Mesendoderm (in vitro differentiated cells): Measurements from ENCODE around the gene SOS1.

Experiments used
- DNase-seq: peaks from one replicate; pipeline ENCODE4 v3.0.0; 2013
- H2AK5ac ChIP-seq: 2 replicates; pipeline ENCODE4 v1.6.1; 2013; ENCODE audit warnings: low read length, inconsistent platforms
- H2BK120ac ChIP-seq: 2 replicates; pipeline ENCODE4 v1.6.1; 2013; ENCODE audit warnings: low read depth, mild to moderate bottlenecking, low read length, moderate library complexity, mixed read lengths
- H2BK15ac ChIP-seq: replicated peaks from 2 replicates; pipeline ENCODE4 v1.6.1; 2013; ENCODE audit warnings: low read depth, mild to moderate bottlenecking, moderate library complexity
- H2BK5ac ChIP-seq: 2 replicates; pipeline ENCODE4 v1.6.1; 2013; ENCODE audit warnings: low read length, inconsistent platforms
- H3K18ac ChIP-seq: 2 replicates; pipeline ENCODE4 v1.6.1; 2013; ENCODE audit warnings: mild to moderate bottlenecking, low read length, mixed read lengths
- H3K23ac ChIP-seq: one replicate; pipeline ENCODE4 v1.6.1; 2013; ENCODE audit warnings: low read length
- H3K27ac ChIP-seq: 2 replicates; pipeline ENCODE4 v1.5.1; 2013; ENCODE audit warnings: low read depth, mild to moderate bottlenecking, inconsistent platforms, low read length, moderate library complexity
- H3K27me3 ChIP-seq: 2 replicates; pipeline ENCODE4 v1.6.1; 2013; ENCODE audit warnings: low read length, control low read depth, mild to moderate bottlenecking, inconsistent platforms; ENCODE audit not compliant: insufficient read depth, poor library complexity
- H3K36me3 ChIP-seq: 2 replicates; pipeline ENCODE4 v1.6.1; 2013; ENCODE audit warnings: low read length, inconsistent platforms; ENCODE audit not compliant: control insufficient read depth, insufficient read depth
- H3K4ac ChIP-seq: one replicate; pipeline ENCODE4 v1.6.1; 2013; ENCODE audit warnings: low read depth, mild to moderate bottlenecking, low read length, moderate library complexity
- H3K4me1 ChIP-seq: 2 replicates; pipeline ENCODE4 v1.6.1; 2013; ENCODE audit warnings: low read depth, low read length, inconsistent platforms; ENCODE audit not compliant: control insufficient read depth
- H3K4me2 ChIP-seq: 2 replicates; pipeline ENCODE4 v1.6.1; 2013; ENCODE audit warnings: low read length
- H3K4me3 ChIP-seq: 2 replicates; pipeline ENCODE4 v1.5.1; 2013; ENCODE audit warnings: mild to moderate bottlenecking, low read length
- H3K56ac ChIP-seq: one replicate; pipeline ENCODE4 v1.6.1; 2013; ENCODE audit warnings: low read length
- H3K79me1 ChIP-seq: 2 replicates; pipeline ENCODE4 v1.6.1; 2013; ENCODE audit warnings: low read length, inconsistent platforms
- H3K79me2 ChIP-seq: 2 replicates; pipeline ENCODE4 v1.6.1; 2013; ENCODE audit warnings: mild to moderate bottlenecking, low read length; ENCODE audit not compliant: control insufficient read depth, insufficient read depth
- H3K9ac ChIP-seq: 2 replicates; pipeline ENCODE4 v1.6.1; 2013; ENCODE audit warnings: low read length, inconsistent platforms
- H4K5ac ChIP-seq: one replicate; pipeline ENCODE4 v1.6.1; 2013; ENCODE audit warnings: low read length
- H4K8ac ChIP-seq: one replicate; pipeline ENCODE4 v1.6.1; 2013; ENCODE audit warnings: low read depth, mild to moderate bottlenecking, control low read depth, low read length, moderate library complexity
- WGBS: extraction: QIAGEN DNeasy Blood & Tissue Kit; methylation state at CpG from one replicate; pipeline ENCODE4 v1.1.7; 2013; ENCODE audit warnings: low lambda C conversion rate, missing lambda C conversion rate; ENCODE audit not compliant: insufficient coverage; ENCODE audit errors: extremely low coverage; 5-methylcytosine and 5-hydroxymethylcytosine counted together

SOS1 gene

DNA sequence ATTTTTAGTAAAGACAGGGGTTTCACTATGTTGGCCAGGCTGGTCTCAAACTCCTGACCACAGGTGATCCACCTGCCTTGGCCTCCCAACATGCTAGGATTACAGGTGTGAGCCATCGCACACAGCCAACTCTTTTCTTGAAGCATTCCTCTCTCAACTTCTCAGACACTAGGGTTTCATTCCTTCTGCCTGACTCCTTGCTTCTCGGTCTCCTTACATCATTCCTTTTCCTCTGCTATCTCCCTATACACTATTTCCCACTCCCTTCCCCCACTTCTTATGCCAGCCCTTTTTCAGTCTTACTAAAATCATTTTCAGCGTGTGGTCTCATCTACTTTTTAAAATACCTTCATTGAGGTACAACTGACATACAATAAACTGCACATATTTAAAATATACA, 6.1 kb downstream of the SOS1 start:
- Histone ChIP-seq H3K27ac (no peak overlapping the region), H3K36me3 (no peaks in the 10 kb centered on the region), H3K79me1 (peaks cover 9% of the 10 kb centered on the region), H3K56ac (no peak overlapping the region), H4K5ac (no peak overlapping the region), H3K4ac (no peak overlapping the region), H3K79me2 (peaks cover 55% of the 10 kb centered on the region), H3K4me2 (no peak overlapping the region), H3K4me1 (peaks cover 3% of the 10 kb centered on the region), H2BK15ac (no peak overlapping the region), H2BK5ac (no peak overlapping the region), H2AK5ac (no peak overlapping the region), H3K27me3 (no peaks in the 10 kb centered on the region), H2BK120ac (no peak overlapping the region), H3K9ac (no peak overlapping the region), H3K23ac (no peak overlapping the region), H3K4me3 (no peak overlapping the region), H4K8ac (no peak overlapping the region), H3K18ac (no peak overlapping the region)
- peak; percentile 43 for DNase-seq
- no CpG with 5 or more reads among the region's 3 CpGs for WGBS

DNA sequence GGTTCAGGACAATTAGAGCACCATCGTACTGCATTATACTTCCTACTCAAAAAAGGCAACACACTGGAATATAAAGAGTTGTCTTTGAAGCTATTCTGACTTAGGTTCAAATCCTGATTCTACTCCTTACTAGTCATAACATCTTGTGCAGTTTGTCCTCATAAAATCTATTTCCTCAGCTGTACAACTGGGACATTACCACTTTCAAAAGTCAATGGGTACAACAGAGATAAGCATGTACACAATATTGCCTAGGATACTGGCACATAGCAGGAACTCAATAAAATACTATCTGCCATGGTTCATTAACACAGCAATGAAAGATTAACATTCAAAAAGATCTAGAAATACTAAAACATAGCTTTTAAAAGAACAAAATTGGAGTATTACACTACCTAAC, 11.3 kb downstream of the SOS1 start:
- H2AK5ac ChIP-seq: no peak overlapping the region
- H4K5ac ChIP-seq: no peak overlapping the region
- peaks cover 10% of the 10 kb centered on the region for H3K79me1 ChIP-seq
- H3K4me1 ChIP-seq: peaks cover 5% of the 10 kb centered on the region
- no peak overlapping the region for H3K4me3 ChIP-seq
- no peak overlapping the region for H3K18ac ChIP-seq
- no peaks in the 10 kb centered on the region for H3K36me3 ChIP-seq
- no peak overlapping the region for H2BK120ac ChIP-seq
- no peak overlapping the region for H3K23ac ChIP-seq
- WGBS: no CpG with 5 or more reads among the region's 1 CpG
- no peak overlapping the region for H3K4me2 ChIP-seq
- H3K27me3 ChIP-seq: no peaks in the 10 kb centered on the region
- H3K27ac ChIP-seq: no peak overlapping the region
- no peak for DNase-seq
- H3K4ac ChIP-seq: no peak overlapping the region
- H3K79me2 ChIP-seq: peaks cover 36% of the 10 kb centered on the region
- H2BK5ac ChIP-seq: no peak overlapping the region
- H2BK15ac ChIP-seq: no peak overlapping the region
- no peak overlapping the region for H3K56ac ChIP-seq
- no peak overlapping the region for H3K9ac ChIP-seq
- H4K8ac ChIP-seq: no peak overlapping the region

DNA sequence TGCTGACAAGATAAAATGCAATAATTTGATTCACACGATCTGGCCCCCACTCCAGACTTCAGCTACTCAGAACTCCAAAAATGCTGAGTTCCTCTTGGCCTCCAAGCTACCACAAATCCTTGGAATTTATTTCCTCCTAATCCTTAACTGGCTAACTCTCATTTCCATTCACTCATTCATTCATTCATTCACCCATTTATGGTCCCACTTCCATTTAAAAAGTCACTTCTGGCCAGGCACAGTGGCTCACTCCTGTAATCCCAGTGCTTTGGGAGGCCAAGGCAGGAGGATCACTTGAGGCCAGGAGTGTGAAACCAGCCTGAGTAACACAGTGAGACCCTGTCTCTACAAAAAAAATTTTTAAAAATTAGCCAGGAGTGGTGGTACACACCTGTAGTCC, 12.5 kb downstream of the SOS1 start:
- WGBS: no CpG with 5 or more reads among the region's 1 CpG

DNA sequence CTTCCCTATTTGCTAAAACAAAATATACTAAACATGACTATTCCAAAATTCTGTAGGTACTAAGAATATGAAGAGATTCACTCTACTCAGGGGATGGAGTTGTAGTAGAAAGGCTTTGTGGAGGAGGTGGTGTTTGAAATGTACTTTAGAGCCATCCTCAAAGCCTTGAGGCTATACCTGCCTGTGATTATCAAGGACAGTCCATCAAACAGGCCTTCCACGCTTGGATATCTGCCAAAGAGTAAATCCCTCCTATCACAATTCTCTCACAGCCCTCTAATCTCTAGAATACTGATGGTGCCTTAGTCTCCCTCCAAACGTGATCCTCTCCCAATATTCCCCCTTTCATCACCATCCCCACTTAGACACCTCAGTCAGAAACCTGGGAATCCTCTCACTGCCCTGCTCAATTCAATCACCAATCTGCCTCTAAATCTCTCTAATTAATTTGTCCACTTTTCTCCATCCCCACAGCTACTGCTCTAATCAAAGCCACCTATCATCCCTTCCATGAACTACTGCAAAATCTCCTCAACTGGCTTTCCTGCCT, 13.1 kb downstream of the SOS1 start:
- no peak overlapping the region for H2BK120ac ChIP-seq
- H3K18ac ChIP-seq: no peak overlapping the region
- WGBS: no CpG with 5 or more reads among the region's 2 CpGs
- H2BK5ac ChIP-seq: no peak overlapping the region
- H2AK5ac ChIP-seq: no peak overlapping the region
- H2BK15ac ChIP-seq: no peak overlapping the region
- H3K56ac ChIP-seq: no peak overlapping the region
- no peak overlapping the region for H4K8ac ChIP-seq
- H4K5ac ChIP-seq: no peak overlapping the region
- H3K4me2 ChIP-seq: no peak overlapping the region
- H3K36me3 ChIP-seq: no peaks in the 10 kb centered on the region
- peak; percentile 28 for DNase-seq
- no peak overlapping the region for H3K27ac ChIP-seq
- H3K79me2 ChIP-seq: peaks cover 40% of the 10 kb centered on the region
- no peaks in the 10 kb centered on the region for H3K27me3 ChIP-seq
- H3K23ac ChIP-seq: no peak overlapping the region
- H3K4me1 ChIP-seq: peaks cover 5% of the 10 kb centered on the region
- no peak overlapping the region for H3K9ac ChIP-seq
- no peak overlapping the region for H3K4me3 ChIP-seq
- H3K79me1 ChIP-seq: peaks cover 12% of the 10 kb centered on the region
- H3K4ac ChIP-seq: no peak overlapping the region

More for the DNA sequence above, 12.5 kb downstream of the SOS1 start:
- no peak overlapping the region for H3K18ac ChIP-seq
- peaks cover 40% of the 10 kb centered on the region for H3K79me2 ChIP-seq
- DNase-seq: no peak
- no peak overlapping the region for H4K8ac ChIP-seq
- no peak overlapping the region for H2BK15ac ChIP-seq
- H3K4me2 ChIP-seq: no peak overlapping the region
- H3K27ac ChIP-seq: no peak overlapping the region
- H2BK5ac ChIP-seq: no peak overlapping the region
- no peak overlapping the region for H3K9ac ChIP-seq
- H3K23ac ChIP-seq: no peak overlapping the region
- no peak overlapping the region for H4K5ac ChIP-seq
- no peak overlapping the region for H3K4ac ChIP-seq
- no peaks in the 10 kb centered on the region for H3K27me3 ChIP-seq
- H2BK120ac ChIP-seq: no peak overlapping the region
- H3K79me1 ChIP-seq: peaks cover 12% of the 10 kb centered on the region
- H2AK5ac ChIP-seq: no peak overlapping the region
- peaks cover 5% of the 10 kb centered on the region for H3K4me1 ChIP-seq
- H3K36me3 ChIP-seq: no peaks in the 10 kb centered on the region
- H3K4me3 ChIP-seq: no peak overlapping the region
- H3K56ac ChIP-seq: no peak overlapping the region

DNA sequence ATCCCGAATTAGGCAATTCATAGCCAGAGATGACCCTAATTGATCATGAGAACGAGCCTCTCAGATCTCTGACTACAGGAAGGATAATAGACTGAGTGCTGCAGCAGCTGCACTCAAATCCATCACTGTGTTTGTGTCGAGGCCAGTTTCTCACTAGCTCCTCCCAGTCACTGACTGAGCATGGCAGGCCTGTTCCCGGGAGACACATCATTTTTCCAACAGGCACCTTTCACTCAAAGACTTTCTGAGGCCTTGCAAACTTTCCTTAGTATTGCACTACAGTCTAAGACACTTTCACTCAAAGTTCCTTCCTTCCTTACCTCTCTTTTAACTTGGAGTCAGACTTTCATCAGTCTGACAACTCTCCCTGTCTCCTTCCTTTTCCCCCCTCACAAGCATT, 13.7 kb downstream of the SOS1 start:
- Histone ChIP-seq H3K27ac (no peak overlapping the region), H2BK15ac (no peak overlapping the region), H3K18ac (no peak overlapping the region), H2AK5ac (no peak overlapping the region), H3K4ac (no peak overlapping the region), H2BK5ac (no peak overlapping the region), H3K4me1 (peaks cover 5% of the 10 kb centered on the region), H3K79me2 (peaks cover 41% of the 10 kb centered on the region), H3K23ac (no peak overlapping the region), H2BK120ac (no peak overlapping the region), H3K36me3 (no peaks in the 10 kb centered on the region), H3K4me3 (no peak overlapping the region), H3K9ac (no peak overlapping the region), H4K8ac (no peak overlapping the region), H3K56ac (no peak overlapping the region), H3K27me3 (no peaks in the 10 kb centered on the region), H4K5ac (no peak overlapping the region), H3K4me2 (no peak overlapping the region), H3K79me1 (peaks cover 12% of the 10 kb centered on the region)
- WGBS: no CpG with 5 or more reads among the region's 4 CpGs
- peak; percentile 29 for DNase-seq
